HL-60/S4 treated with retinoic acid at 250 ng/mL for 4 days and 3 days (cell line): ENCODE data around the gene WDR38.

Experiments used
- in situ Hi-C: fragments of 300-500 bp; cut with MboI; formaldehyde crosslinking; loops from 2 replicates; pipeline ENCODE4 v1.7.0; 2022; ENCODE audit warnings: low sequenced_read_pairs

WDR38 gene

GRCh38 chr9:124879226-124879625 is 26.0 kb downstream of the WDR38 start:
- in situ Hi-C loops: no loop called here

GRCh38 chr9:124880501-124880900 is 27.2 kb downstream of the WDR38 start:
- in situ Hi-C loops: no loop called here

- in situ Hi-C loops: no loop called here
These were observed 28.0 kb downstream of the WDR38 start for GRCh38 chr9:124881138-124881743.

GRCh38 chr9:124882231-124882630 is 29.0 kb downstream of the WDR38 start:
- in situ Hi-C loops: no loop called here

GRCh38 chr9:124884376-124884775 is 31.1 kb downstream of the WDR38 start:
- in situ Hi-C loops: no loop called here

- in situ Hi-C loops: no loop called here
These were observed 32.3 kb downstream of the WDR38 start for GRCh38 chr9:124885551-124885950.

- in situ Hi-C loops: no loop called here
These were observed 33.2 kb downstream of the WDR38 start for GRCh38 chr9:124886461-124886860.

GRCh38 chr9:124886866-124887492 is 33.7 kb downstream of the WDR38 start:
- in situ Hi-C loops: no loop called here

GRCh38 chr9:124887832-124888231 is 34.6 kb downstream of the WDR38 start:
- in situ Hi-C loops: no loop called here

GRCh38 chr9:124889006-124889405 is 35.7 kb downstream of the WDR38 start:
- in situ Hi-C loops: no loop called here

GRCh38 chr9:124890179-124890578 is 36.9 kb downstream of the WDR38 start:
- in situ Hi-C loops: no loop called here

GRCh38 chr9:124894035-124894740 is 40.9 kb downstream of the WDR38 start:
- in situ Hi-C loops: no loop called here

- in situ Hi-C loops: no loop called here
These were observed 41.5 kb downstream of the WDR38 start for GRCh38 chr9:124894741-124895170.

GRCh38 chr9:124897570-124898460 is 44.6 kb downstream of the WDR38 start:
- in situ Hi-C loops: no loop called here

GRCh38 chr9:124899845-124900244 is 46.6 kb downstream of the WDR38 start:
- in situ Hi-C loops: no loop called here

- in situ Hi-C loops: no loop called here
These were observed 53.7 kb downstream of the WDR38 start for GRCh38 chr9:124906966-124907365.
